Natural killer cell treated with Interleukin-12 subunit alpha and Interleukin-12 subunit beta and Interleukin-15 and Interleukin-18, amount 100 ng/mL, for 72 hours (primary cell): ENCODE results near the gene PRF1. TPM values are rescaled to one million over a fixed set of nuclear protein-coding genes. Genes with fewer than 3 reads are reported as not detected.
"Not testable (repeated sequence)": the region's sequence is repeated elsewhere in the genome, so short reads cannot be mapped to it uniquely, and the experiment has no call there.

Experiments used
- ATAC-seq, 2 donors: fragments of 150-1000 bp; cut with Tn5 transposase in 1 of 2; sonication (Bioruptor Pico), chemical (Tn5 transposase) in 1 of 2; 2 replicates each; pipeline ENCODE4 v1.10.0; 2021
- DNase-seq: peaks from one replicate; pipeline ENCODE4 v3.0.0; 2022; ENCODE audit warnings: low spot score
- H3K27ac Mint-ChIP-seq, 2 donors: 1 replicate in 1 of 2; 2 replicates in 1 of 2; pipeline ENCODE4 v1.8.0; 2022; ENCODE audit warnings: mixed read lengths in 2 of 2, mild to moderate bottlenecking in 1 of 2, moderate library complexity in 1 of 2
- H3K27me3 Mint-ChIP-seq, 2 donors: 1 replicate in 1 of 2; 2 replicates in 1 of 2; pipeline ENCODE4 v1.8.0; 2022; ENCODE audit warnings: mixed read lengths in 2 of 2
- H3K36me3 Mint-ChIP-seq: one replicate; pipeline ENCODE4 v1.8.0; 2022; ENCODE audit warnings: mixed read lengths
- H3K4me1 Mint-ChIP-seq, 2 donors: 1 replicate in 1 of 2; 2 replicates in 1 of 2; pipeline ENCODE4 v1.8.0; 2022; ENCODE audit warnings: low read depth in 2 of 2, mixed read lengths in 2 of 2, mild to moderate bottlenecking in 1 of 2
- H3K4me3 Mint-ChIP-seq: one replicate; pipeline ENCODE4 v1.8.0; 2022; ENCODE audit warnings: mixed read lengths
- H3K9me3 Mint-ChIP-seq: 2 replicates; pipeline ENCODE4 v1.8.0; 2022; ENCODE audit warnings: mixed read lengths
- total RNA-seq, 2 donors: library from RNA; stranded (reverse); gene quantifications; one replicate each; pipeline ENCODE4 v1.2.3, GENCODE V29; 2022

Gene PRF1
- total RNA-seq, 2 donors from 2014 or later = 497 to 1,157 TPM

DNA sequence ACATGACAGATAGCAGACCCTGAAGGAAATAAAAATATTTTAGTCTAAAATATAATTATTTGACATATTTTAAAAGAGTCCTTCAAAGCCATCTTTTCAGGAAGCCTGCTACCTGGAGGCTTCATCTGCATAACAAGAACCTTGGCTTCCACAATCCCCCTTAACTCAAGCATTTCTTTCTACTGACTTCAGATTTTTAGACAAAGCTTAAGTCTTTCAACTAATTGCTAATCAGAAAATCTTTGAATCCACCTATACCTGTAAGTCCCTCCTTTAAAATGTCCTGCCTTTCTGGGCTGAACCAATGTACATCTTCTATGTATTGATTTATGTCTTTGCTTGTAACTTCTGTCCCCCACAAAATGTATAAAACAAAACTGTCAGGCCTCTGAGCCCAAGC, 23.5 kb upstream of the PRF1 start:
- no peak for DNase-seq
- ATAC-seq = no peak

DNA sequence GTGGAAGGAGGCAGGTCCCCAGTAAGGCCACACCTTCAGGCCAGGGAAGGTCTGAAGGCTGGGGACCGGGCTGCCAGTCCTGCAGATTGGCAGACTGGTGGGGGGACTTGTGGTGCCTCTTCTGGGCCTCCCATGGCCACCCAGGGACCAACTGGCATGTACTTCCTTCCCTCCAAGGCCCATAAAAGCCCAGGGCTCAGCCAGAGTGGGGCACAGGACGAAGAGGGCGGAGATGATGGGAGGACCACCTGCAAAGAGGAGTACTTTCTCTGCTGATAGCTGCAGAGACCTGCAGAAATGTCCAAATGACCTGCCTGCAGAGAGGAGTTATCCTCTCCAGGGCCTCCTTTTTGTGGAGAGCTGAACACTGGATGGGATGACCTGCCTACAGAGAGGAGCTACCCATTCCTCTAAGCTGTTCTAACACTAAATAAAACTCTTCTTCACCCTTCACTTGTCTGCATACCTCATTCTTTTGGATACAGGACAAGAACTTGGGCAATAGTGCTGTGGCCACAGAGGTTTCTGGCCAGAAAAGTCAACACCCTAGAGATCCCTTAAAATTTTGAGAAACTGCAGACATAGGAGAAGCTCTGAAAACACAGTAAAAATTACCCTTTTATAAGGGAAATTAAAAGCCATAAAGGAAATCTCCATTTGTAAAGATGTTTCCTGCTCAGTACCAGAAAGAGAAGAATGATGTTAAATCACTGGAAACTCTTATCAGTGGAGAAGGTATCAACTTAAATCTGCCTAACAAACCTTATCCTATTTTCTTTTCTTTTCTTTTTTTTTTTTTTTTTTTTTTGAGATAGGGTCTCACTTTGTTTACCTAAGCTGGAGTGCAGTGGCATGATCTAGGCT, 20.7 kb upstream of the PRF1 start:
- no peak for ATAC-seq
- Mint-ChIP-seq H3K4me3 (no peak overlapping the region), H3K27me3 (no peaks in the 10 kb centered on the region), H3K4me1 (peaks cover 25 to 29% of the 10 kb centered on the region in 2 donors), H3K27ac (no peak overlapping the region), H3K9me3 (no peaks in the 10 kb centered on the region), H3K36me3 (peaks cover 6% of the 10 kb centered on the region)
- no peak for DNase-seq

More for the DNA sequence above, 23.5 kb upstream of the PRF1 start:
- Mint-ChIP-seq H3K27ac (no peak overlapping the region), H3K9me3 (no peaks in the 10 kb centered on the region), H3K4me3 (no peak overlapping the region), H3K4me1 (peaks cover 4 to 7% of the 10 kb centered on the region in 2 donors), H3K36me3 (peaks cover 6% of the 10 kb centered on the region), H3K27me3 (no peaks in the 10 kb centered on the region)

DNA sequence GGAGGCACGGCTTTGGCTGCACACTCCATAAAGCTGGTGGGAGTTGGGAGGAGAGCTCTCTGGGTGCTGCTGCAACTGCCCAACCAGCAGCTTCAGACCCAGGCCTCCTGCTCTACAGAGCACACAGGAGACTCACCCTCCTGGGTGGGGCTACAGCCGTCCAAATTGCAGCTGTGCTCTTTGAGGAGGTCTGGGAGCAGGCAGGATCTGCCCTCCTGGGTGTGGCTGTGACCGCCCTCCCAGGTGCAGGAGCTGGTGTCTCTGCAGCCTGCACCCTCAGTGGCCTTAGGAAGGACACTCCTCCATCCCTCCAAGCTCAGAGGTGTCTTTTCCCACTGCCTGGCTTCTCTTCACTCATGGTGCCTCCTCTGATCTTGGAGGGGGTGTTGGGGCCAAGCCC, 20.0 kb upstream of the PRF1 start:
- Mint-ChIP-seq H3K4me3 (no peak overlapping the region), H3K4me1 (peaks cover 31 to 33% of the 10 kb centered on the region in 2 donors), H3K36me3 (peaks cover 1% of the 10 kb centered on the region), H3K27me3 (no peaks in the 10 kb centered on the region), H3K27ac (no peak overlapping the region), H3K9me3 (no peaks in the 10 kb centered on the region)
- ATAC-seq (no peak), DNase-seq (no peak)

GRCh38 chr10:70621503-70622078, 19.1 kb upstream of the PRF1 start:
- Mint-ChIP-seq H3K36me3 (no peaks in the 10 kb centered on the region), H3K27me3 (no peaks in the 10 kb centered on the region), H3K4me3 (no peak overlapping the region), H3K27ac (no peak overlapping the region), H3K4me1 (peaks cover 41 to 43% of the 10 kb centered on the region in 2 donors), H3K9me3 (no peaks in the 10 kb centered on the region)
- DNase-seq = no peak
- no peak for ATAC-seq

- no peak overlapping the region for H3K4me3 Mint-ChIP-seq
- H3K36me3 Mint-ChIP-seq = peaks cover under 1% of the 10 kb centered on the region
- H3K27ac Mint-ChIP-seq = peak overlapping the region; percentile 91 to 97
- ATAC-seq (no peak), DNase-seq (no peak)
- H3K9me3 Mint-ChIP-seq = no peaks in the 10 kb centered on the region
- no peaks in the 10 kb centered on the region for H3K27me3 Mint-ChIP-seq
- peaks cover 56 to 57% of the 10 kb centered on the region in 2 donors for H3K4me1 Mint-ChIP-seq
These were observed 17.4 kb upstream of the PRF1 start for GRCh38 chr10:70620020-70620289.

- ATAC-seq (no peak), DNase-seq (no peak)
- Mint-ChIP-seq H3K9me3 (no peaks in the 10 kb centered on the region), H3K27me3 (no peaks in the 10 kb centered on the region), H3K4me1 (peaks cover 61 to 62% of the 10 kb centered on the region in 2 donors), H3K27ac (peak overlapping the region; percentile 91 to 97), H3K4me3 (peak overlapping the region; percentile 78), H3K36me3 (peaks cover 6% of the 10 kb centered on the region)
These were observed 16.9 kb upstream of the PRF1 start for GRCh38 chr10:70619271-70620019.

- no peak for ATAC-seq
- H3K27me3 Mint-ChIP-seq = no peaks in the 10 kb centered on the region
- peaks cover 64 to 67% of the 10 kb centered on the region in 2 donors for H3K4me1 Mint-ChIP-seq
- H3K4me3 Mint-ChIP-seq = peak overlapping the region; percentile 78
- no peak for DNase-seq
- H3K36me3 Mint-ChIP-seq = peaks cover 6% of the 10 kb centered on the region
- peak overlapping the region; percentile 91 to 97 for H3K27ac Mint-ChIP-seq
- H3K9me3 Mint-ChIP-seq = no peaks in the 10 kb centered on the region
These were observed 16.1 kb upstream of the PRF1 start for GRCh38 chr10:70618663-70619062.

- peak; percentile 80 for DNase-seq
- H3K36me3 Mint-ChIP-seq = peaks cover 6% of the 10 kb centered on the region
- H3K27me3 Mint-ChIP-seq = no peaks in the 10 kb centered on the region
- H3K4me3 Mint-ChIP-seq = peak overlapping the region; percentile 78
- ATAC-seq = peak; percentile 82 to 88
- peaks cover 69 to 72% of the 10 kb centered on the region in 2 donors for H3K4me1 Mint-ChIP-seq
- peak overlapping the region; percentile 91 to 97 for H3K27ac Mint-ChIP-seq
- H3K9me3 Mint-ChIP-seq = no peaks in the 10 kb centered on the region
These were observed 15.4 kb upstream of the PRF1 start for GRCh38 chr10:70617798-70618568.

GRCh38 chr10:70616761-70617160, 14.2 kb upstream of the PRF1 start:
- Mint-ChIP-seq H3K36me3 (peaks cover 6% of the 10 kb centered on the region), H3K27me3 (no peaks in the 10 kb centered on the region), H3K27ac (peak overlapping the region; percentile 91 to 97), H3K4me3 (peak overlapping the region; percentile 78), H3K9me3 (no peaks in the 10 kb centered on the region), H3K4me1 (peaks cover 77 to 82% of the 10 kb centered on the region in 2 donors)
- peak; percentile 76 to 89 for ATAC-seq
- DNase-seq = no peak

DNA sequence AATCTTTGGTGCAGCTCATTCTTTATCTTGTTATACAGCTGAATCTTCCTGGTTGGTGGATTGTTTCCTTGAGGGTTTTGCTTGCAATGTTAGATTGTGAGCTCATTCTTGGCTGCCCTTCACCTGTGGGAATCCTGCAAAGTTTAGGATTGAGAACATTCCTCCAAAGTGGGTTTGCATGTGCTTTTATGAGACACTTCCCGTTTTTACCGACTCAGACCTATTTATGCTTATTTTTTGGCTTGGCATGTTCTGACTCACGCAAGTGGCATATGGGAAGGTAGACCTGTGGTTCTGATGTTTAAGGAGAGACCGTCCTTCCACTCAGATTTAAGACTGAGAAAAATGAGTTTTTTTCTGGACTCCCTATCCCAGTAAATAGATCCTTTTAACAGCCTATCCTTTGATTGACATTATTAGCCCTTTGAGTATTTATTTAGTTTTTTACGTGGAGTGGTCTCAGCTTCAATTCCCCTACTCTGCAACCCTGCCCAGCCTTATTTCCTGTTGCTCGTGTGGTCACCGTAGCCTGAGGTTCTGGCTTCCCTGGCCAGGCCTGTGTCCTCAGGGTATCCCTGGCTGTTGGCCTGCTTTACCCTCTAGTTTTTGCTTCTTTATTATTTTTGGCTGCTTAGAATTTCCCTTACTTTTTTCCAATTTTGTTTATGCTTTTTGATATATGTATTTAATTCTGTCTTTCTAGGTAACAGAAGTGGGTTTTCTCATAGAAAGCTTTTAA, 13.4 kb upstream of the PRF1 start:
- ATAC-seq (peak in 1 of 2 donors; percentile 48), DNase-seq (no peak)
- Mint-ChIP-seq H3K4me3 (peak overlapping the region; percentile 78), H3K4me1 (peaks cover 75 to 86% of the 10 kb centered on the region in 2 donors), H3K27ac (peak overlapping the region; percentile 91 to 97), H3K36me3 (peaks cover 6% of the 10 kb centered on the region), H3K9me3 (no peaks in the 10 kb centered on the region), H3K27me3 (no peaks in the 10 kb centered on the region)

- peak overlapping the region; percentile 91 to 97 for H3K27ac Mint-ChIP-seq
- ATAC-seq = no peak
- H3K36me3 Mint-ChIP-seq = peaks cover 6% of the 10 kb centered on the region
- H3K4me3 Mint-ChIP-seq = peak overlapping the region; percentile 78
- H3K4me1 Mint-ChIP-seq = peaks cover 79 to 92% of the 10 kb centered on the region in 2 donors
- DNase-seq = no peak
- no peaks in the 10 kb centered on the region for H3K27me3 Mint-ChIP-seq
- H3K9me3 Mint-ChIP-seq = no peaks in the 10 kb centered on the region
These were observed 12.7 kb upstream of the PRF1 start for GRCh38 chr10:70615211-70615610.

GRCh38 chr10:70614364-70614763, 11.8 kb upstream of the PRF1 start:
- DNase-seq, ATAC-seq, H3K27me3 Mint-ChIP-seq, H3K36me3 Mint-ChIP-seq, H3K9me3 Mint-ChIP-seq: not testable (repeated sequence)
- H3K4me3 Mint-ChIP-seq = peak overlapping the region; percentile 78
- peak overlapping the region; percentile 91 to 97 for H3K27ac Mint-ChIP-seq
- H3K4me1 Mint-ChIP-seq = peaks cover 76 to 92% of the 10 kb centered on the region in 2 donors

DNA sequence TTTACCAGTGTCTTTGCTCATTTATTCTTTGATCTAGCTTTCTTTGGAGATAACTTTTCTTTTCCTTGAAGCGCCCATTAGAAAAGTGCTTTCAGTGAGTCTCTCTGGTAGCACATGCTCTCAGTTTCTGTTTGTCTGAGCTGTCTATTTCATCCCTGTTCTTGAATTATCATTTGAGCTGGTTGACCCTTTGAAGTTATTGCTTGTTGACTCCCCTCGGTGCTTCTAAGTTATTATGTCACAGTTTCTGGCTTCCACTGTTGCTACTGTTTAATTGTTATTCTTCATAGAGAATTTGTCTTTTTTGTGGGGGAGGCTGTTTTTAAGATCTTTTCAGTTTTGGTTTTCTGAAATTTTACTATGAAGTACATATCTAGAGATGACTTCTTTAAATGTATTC, 11.4 kb upstream of the PRF1 start:
- no peaks in the 10 kb centered on the region for H3K9me3 Mint-ChIP-seq
- ATAC-seq (no peak), DNase-seq (no peak)
- H3K36me3 Mint-ChIP-seq = peaks cover 6% of the 10 kb centered on the region
- peak overlapping the region; percentile 78 for H3K4me3 Mint-ChIP-seq
- peak overlapping the region; percentile 91 to 97 for H3K27ac Mint-ChIP-seq
- H3K4me1 Mint-ChIP-seq = peaks cover 72 to 89% of the 10 kb centered on the region in 2 donors
- H3K27me3 Mint-ChIP-seq = no peaks in the 10 kb centered on the region
